ENCODE data around the gene SULF2. TPM values are rescaled to one million over a fixed set of nuclear protein-coding genes. Genes with fewer than 3 reads are reported as not detected.

Gene SULF2
- total RNA-seq, 1 experiment from 2014 or later: 13.0 TPM

DNA sequence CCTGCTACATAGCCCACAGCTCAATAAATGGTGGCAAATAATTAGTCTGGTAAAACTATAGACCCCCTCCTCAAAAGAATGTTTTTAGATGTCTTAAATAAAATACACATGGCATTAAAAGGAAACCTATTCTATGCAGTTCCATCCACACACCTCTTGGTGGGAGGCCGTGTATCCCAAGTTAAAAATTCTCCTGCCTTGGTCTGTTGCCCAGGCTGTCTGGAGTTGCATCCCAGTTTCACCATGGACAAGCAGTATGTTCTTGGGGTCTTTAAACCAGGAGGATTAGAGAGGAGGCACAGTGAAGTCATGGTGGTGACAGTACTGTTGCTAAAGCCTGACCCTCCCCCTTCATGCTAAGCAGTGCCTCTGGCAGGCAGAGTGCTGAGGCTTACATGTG, 95.5 kb downstream of the SULF2 start:
- Histone ChIP-seq H3K36me3 (ENCODE audit: control insufficient read depth in 1 of 2, insufficient read depth in 2 of 2, low read length in 2 of 2) (no peaks in the 10 kb centered on the region), H3K79me2 (ENCODE audit: insufficient read depth, low read length) (no peaks in the 10 kb centered on the region)
- POLR2A ChIA-PET: no interaction called here

More for the DNA sequence above, 95.5 kb downstream of the SULF2 start:
- no peaks in the 10 kb centered on the region for H3K9me3 ChIP-seq (ENCODE audit: control insufficient read depth in 1 of 2, insufficient read depth in 1 of 2, low read depth in 1 of 2, low read length in 2 of 2)
- H3K4me3 ChIP-seq (replicated peaks in 1 of 2; ENCODE audit: low read depth in 1 of 2, low read length in 2 of 2): no peak overlapping the region
- no peak for DNase-seq (ENCODE audit: low read depth, low spot score)
- no peak for ATAC-seq
- H2AFZ ChIP-seq (ENCODE audit: low read depth, low read length, poor library complexity, severe bottlenecking): no peak overlapping the region
- no peaks in the 10 kb centered on the region for H4K20me1 ChIP-seq (ENCODE audit: insufficient read depth)
- CTCF ChIA-PET: no interaction called here
- TF ChIP-seq EZH2 (IDR thresholded peaks at IDR 0.05) (no peak), POLR2AphosphoS5 (IDR thresholded peaks at IDR 0.05; ENCODE audit: low read depth, low read length) (no peak), ELF1 (IDR thresholded peaks at IDR 0.05; ENCODE audit: borderline replicate concordance, low read depth) (no peak), POLR2A (IDR thresholded peaks at IDR 0.05; ENCODE audit: borderline replicate concordance, extremely low read depth, insufficient read depth, insufficient read length) (no peak), YY1 (IDR thresholded peaks at IDR 0.05; ENCODE audit: extremely low read depth, insufficient replicate concordance, low read depth, low read length) (no peak), EZH2phosphoT487 (IDR thresholded peaks at IDR 0.05; ENCODE audit: borderline replicate concordance) (no peak), SP1 (IDR thresholded peaks at IDR 0.05; ENCODE audit: low read depth) (no peak), CEBPB (IDR thresholded peaks at IDR 0.05; ENCODE audit: low read depth) (no peak), EGR1 (IDR thresholded peaks at IDR 0.05; ENCODE audit: low read depth) (no peak), ZFX (IDR thresholded peaks at IDR 0.05) (no peak)
- TF ChIP-seq, protein P1, sequence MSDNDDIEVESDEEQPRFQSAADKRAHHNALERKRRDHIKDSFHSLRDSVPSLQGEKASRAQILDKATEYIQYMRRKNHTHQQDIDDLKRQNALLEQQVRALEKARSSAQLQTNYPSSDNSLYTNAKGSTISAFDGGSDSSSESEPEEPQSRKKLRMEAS (IDR thresholded peaks at IDR 0.05): no peak
- TF ChIP-seq, protein P2, sequence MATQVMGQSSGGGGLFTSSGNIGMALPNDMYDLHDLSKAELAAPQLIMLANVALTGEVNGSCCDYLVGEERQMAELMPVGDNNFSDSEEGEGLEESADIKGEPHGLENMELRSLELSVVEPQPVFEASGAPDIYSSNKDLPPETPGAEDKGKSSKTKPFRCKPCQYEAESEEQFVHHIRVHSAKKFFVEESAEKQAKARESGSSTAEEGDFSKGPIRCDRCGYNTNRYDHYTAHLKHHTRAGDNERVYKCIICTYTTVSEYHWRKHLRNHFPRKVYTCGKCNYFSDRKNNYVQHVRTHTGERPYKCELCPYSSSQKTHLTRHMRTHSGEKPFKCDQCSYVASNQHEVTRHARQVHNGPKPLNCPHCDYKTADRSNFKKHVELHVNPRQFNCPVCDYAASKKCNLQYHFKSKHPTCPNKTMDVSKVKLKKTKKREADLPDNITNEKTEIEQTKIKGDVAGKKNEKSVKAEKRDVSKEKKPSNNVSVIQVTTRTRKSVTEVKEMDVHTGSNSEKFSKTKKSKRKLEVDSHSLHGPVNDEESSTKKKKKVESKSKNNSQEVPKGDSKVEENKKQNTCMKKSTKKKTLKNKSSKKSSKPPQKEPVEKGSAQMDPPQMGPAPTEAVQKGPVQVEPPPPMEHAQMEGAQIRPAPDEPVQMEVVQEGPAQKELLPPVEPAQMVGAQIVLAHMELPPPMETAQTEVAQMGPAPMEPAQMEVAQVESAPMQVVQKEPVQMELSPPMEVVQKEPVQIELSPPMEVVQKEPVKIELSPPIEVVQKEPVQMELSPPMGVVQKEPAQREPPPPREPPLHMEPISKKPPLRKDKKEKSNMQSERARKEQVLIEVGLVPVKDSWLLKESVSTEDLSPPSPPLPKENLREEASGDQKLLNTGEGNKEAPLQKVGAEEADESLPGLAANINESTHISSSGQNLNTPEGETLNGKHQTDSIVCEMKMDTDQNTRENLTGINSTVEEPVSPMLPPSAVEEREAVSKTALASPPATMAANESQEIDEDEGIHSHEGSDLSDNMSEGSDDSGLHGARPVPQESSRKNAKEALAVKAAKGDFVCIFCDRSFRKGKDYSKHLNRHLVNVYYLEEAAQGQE (IDR thresholded peaks at IDR 0.05; ENCODE audit: low read depth): no peak
- H3K27ac ChIP-seq (ENCODE audit: low read depth, low read length): no peak overlapping the region
- intact Hi-C loops (cut with micrococcal nuclease): no loop called here
- no peaks in the 10 kb centered on the region for H3K27me3 ChIP-seq (ENCODE audit: insufficient read depth, low read length)
- H3K4me2 ChIP-seq (ENCODE audit: low read length): no peak overlapping the region
- no peaks in the 10 kb centered on the region for H3K9me2 ChIP-seq (ENCODE audit: insufficient read depth)
- H3K4me1 ChIP-seq (ENCODE audit: control insufficient read depth in 1 of 2, insufficient read depth in 2 of 2, low read length in 2 of 2): peaks cover 0 to 8% of the 10 kb centered on the region in 2 experiments; a peak in 1 of 4 replicates
- BruUV-seq (replicated peaks): no TSS peak
- H3K9ac ChIP-seq (ENCODE audit: low read length): no peak overlapping the region
- RAD21 ChIA-PET (ENCODE audit: low non-redundant PET in 1 of 2, low total read pairs in 2 of 2, uncharacterized antibody in 2 of 2, unreplicated experiment in 2 of 2): no interaction called here
